Astrocyte (in vitro differentiated cells and primary cell): ENCODE results near the gene ZNF557.

Experiments
- EZH2 ChIP-seq: IDR thresholded peaks from 2 replicates; pipeline ENCODE4 v1.6.1; 2012; ENCODE audit warnings: mild to moderate bottlenecking, low read length, inconsistent platforms; ENCODE audit not compliant: insufficient read depth
- TF ChIP-seq, protein P1 (sequence below): IDR thresholded peaks from 2 replicates; pipeline ENCODE4 v1.5.1; 2011; ENCODE audit warnings: low read depth, mild to moderate bottlenecking, inconsistent platforms, low read length, moderate library complexity; ENCODE audit not compliant: insufficient read depth

GRCh38 chr19:7115721-7116120 is 46.2 kb downstream of the ZNF557 start:
- TF ChIP-seq, protein P1, sequence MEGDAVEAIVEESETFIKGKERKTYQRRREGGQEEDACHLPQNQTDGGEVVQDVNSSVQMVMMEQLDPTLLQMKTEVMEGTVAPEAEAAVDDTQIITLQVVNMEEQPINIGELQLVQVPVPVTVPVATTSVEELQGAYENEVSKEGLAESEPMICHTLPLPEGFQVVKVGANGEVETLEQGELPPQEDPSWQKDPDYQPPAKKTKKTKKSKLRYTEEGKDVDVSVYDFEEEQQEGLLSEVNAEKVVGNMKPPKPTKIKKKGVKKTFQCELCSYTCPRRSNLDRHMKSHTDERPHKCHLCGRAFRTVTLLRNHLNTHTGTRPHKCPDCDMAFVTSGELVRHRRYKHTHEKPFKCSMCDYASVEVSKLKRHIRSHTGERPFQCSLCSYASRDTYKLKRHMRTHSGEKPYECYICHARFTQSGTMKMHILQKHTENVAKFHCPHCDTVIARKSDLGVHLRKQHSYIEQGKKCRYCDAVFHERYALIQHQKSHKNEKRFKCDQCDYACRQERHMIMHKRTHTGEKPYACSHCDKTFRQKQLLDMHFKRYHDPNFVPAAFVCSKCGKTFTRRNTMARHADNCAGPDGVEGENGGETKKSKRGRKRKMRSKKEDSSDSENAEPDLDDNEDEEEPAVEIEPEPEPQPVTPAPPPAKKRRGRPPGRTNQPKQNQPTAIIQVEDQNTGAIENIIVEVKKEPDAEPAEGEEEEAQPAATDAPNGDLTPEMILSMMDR, result no peak
- no peak for TF ChIP-seq EZH2
